HG03196 (cell line): ENCODE data around the gene RTRAF.

Experiments used
- ATAC-seq: cut with Tn5 transposase; IDR thresholded peaks from one replicate; pipeline ENCODE4 v1.9.1; 2021; ENCODE audit not compliant: unreplicated experiment

Gene RTRAF

DNA sequence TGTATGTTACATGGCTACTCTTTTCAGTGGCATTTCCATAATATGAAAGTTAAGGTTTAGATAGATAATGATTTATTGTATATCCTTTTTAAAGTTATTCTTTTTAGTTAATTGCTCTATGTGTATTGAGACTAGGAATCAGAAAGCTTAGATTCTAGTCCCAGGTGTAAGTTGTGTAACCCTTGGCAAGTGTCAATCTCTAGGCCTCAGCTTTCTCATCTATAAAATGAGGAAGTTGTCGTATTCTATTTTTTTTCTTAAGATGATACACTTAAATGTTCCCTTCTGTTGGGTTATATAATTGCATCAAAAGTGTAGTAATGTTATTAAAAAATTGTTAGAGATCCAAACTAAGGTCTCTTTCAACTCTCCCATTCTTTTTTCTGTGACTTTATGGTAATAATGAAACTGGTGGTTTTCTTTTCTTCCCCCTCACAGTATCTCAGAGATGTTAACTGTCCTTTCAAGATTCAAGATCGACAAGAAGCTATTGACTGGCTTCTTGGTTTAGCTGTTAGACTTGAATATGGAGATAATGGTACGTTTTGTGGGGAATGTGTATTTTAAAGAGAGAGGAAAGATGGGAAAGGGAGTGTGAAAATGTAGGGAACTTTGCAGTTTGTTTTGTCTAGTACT, 4.1 kb downstream of the RTRAF start:
- no peak for ATAC-seq

DNA sequence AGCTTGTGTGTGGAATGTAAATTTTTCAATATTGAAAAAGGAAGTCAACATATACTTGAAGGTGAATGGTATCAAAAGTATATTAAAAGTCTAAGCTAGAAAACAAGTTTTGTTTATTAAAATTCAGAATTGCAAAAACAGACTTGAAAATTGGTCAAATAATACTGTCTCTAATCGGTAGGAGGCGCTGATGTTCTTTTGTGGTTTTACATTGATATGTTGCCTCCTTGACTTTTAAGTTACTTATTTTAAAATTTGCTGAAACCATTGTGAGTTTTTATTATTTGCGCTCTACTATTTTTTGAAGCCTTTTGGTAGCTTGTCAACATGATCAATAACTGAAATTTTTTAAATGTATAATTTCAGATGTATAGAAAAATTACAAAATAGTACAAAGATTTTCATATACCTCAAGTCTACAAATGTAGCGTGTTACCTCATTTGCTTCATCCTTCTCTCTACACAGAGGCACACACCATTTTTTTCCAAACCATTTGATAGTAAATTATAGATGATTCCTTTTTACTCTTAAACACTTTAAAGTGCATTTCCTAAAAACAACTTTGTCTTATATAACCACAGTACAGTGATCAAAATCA, 6.9 kb downstream of the RTRAF start:
- ATAC-seq: no peak

DNA sequence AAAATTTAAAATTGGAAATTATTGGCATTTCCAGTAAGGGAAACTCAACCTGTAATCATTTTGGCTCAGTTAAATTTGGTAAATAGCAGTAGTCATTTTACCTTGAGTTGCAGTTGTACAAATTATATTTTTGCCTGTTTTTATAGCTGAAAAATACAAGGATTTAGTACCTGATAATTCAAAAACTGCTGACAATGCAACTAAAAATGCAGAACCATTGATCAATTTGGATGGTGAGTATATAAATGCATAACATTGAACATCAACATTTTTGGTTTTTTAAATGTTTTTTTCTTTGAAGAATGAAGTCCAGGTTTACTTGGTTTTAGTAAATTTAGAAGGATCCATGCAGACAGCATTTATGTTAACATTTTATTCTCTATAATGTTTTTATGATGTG, 9.0 kb downstream of the RTRAF start:
- no peak for ATAC-seq

DNA sequence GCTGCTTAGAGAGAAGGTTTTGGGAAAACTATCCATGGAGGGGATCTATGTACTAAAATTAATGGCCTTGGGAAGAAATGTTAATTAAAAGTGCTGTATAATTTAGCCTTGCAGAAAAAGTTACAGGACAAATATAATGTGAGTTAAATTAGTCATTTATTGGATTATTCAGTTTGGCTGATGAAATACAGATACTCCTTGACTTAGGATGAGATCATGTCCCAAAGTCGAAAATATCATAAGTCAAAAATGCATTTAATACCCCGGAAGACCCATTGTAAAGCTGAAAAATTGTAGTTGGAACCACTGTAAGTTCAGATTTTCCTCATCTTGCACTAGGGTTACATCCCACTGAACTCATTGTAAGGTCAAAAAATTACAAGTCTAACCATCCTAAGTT, 9.7 kb downstream of the RTRAF start:
- ATAC-seq: no peak

DNA sequence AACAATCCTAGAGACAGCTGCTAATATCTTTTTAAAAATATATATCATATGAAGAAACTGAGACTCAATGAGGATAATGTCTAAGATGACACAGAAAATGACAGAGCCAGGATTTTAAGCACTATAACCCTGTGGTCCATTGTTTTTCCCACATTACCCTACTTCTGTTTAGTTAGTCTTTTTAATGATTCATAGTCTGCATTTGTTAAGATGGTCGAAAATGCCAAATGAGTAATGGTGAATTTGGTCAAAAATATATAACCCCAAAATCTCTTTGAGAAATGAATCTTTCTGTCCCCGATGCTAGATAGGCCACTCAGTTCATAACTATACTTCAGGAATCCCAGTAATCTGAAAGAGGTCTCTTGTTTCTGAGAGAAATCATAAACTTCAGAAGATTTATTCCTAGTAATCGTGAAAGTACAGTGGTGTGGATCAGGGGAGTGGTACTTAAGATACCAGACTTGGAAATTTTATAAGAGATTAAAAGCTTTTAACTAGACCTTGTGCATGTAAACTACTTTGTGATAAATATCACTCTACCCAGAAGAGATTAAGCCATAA, 10.8 kb downstream of the RTRAF start:
- ATAC-seq: no peak

DNA sequence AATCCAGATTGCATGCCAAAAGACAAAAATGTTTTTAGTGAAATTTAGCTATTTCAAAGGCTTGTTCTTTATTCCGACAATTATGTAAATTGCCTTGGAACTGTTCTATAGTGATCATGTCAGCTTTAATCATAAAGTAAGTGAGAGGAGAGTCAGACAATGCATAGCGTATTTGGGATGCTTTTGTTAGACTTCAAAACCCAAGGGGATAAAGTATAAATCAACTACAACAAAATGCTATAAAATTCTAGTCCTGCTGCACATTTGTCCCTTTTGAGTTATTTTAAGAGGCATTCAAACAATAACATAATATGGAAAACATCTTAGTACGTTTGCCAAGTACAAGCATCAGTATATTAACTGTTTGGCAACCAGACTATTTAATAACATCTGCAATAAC, 11.3 kb downstream of the RTRAF start:
- no peak for ATAC-seq

DNA sequence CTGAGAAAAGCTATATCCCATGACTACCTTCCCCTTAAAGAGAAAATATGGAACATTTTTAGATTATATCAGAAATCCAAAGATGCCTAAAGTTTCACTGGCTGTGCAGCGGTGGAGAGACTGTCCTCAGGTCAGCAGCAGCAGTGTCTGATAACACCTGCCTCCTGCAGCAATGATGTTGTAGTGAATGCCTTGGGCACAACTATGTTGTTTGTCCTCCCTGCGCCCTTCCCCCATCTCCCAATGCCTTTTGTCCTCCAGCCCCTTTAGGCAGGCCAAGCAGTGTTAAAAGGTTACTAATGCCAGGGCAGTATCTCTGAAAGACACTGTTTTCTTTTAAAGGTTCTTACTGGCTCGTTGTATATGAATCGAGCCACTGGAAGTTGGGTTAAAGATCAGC, 13.2 kb downstream of the RTRAF start:
- no peak for ATAC-seq

DNA sequence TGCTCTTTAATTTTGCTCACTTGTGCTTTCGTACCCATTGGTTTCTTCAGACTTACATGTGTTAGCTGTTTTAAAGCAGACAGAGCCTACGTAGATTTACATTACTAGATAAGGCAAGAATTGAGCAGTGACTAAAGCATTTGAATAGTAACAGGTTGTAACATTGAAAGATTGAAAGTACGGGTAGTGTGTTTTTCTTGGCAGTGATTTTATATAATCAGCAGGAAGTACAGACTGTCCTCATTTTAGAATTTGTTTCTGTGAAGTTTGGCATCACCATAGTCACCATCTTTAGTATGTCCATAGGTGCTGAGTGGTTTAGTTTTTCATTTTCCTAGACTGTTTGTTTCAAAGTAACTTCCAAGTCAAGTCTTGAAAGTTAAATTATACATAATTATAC, 14.0 kb downstream of the RTRAF start:
- ATAC-seq: no peak

DNA sequence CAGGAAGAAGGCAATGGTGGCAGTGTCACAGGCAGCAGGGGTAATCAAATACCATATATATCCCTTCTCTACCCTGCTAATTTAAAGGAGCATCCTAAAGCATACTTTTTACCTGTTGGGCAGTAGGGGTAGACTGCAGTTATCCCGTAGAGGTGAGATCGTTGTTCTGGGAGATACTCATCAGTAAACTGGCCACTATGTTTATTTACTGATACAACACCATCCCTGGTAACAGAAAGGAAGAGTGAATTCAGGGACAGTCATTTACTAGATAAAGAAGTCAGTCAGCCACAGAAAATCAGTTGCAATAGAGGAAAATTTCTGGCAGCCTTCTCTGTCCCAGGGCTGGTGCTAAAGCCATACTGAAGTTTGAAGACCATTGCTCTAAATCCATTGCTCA, 16.3 kb downstream of the RTRAF start:
- no peak for ATAC-seq

DNA sequence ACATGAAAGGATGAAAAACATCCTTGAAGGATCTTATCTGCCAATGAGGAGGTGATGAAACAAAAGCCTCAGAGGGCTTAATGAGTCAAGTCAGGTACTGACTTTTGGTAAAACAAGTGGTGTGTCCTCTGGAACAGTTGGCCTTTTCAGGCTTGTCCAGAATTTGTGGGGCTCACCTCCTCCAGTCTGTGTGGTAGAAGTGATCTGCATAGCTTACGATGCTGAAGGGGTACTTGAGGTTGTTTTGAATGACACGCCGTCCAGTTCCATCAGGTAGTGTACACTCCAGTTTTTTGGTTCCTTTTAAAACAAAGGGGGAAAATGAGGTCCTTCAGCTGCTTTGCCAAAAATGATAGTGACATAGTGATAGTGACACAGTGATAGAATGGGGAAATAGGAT, 17.0 kb downstream of the RTRAF start:
- no peak for ATAC-seq

DNA sequence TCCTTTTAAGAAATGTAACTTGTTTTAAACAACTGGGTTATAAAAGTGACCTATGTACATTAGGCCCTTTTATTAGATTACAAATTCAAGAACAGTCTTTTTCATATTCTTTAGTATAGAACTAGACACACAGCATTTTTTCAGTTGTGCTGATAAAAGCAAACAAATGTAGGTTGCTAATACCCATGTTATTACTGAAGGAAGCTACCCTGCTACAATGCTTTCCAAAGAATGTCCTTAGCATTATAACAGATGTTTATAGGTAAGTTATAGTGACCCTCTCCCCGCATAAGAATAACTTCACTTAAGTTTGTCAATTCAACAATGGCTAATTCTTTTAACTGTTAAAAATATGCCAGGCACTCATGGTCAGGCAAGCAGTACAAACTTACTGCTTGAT, 17.9 kb downstream of the RTRAF start:
- no peak for ATAC-seq

DNA sequence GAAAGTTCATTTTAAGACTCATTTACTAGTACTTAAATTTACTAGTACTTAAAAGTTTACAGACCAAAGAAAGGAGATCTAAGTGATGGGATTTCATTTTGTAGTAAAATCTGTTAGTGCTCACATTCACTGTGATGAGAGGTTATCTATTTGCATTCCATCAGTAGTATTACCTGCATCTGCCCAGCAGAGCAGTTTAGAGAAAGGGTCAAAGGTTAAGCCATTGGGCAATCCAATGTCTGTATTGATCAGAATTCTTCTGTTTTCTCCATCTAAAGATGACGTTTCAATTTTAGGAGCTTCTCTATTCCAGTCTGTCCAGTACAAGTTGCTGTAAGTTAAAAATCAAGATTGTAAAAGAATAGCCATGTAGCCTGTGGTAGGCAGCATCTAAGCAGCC, 18.3 kb downstream of the RTRAF start:
- ATAC-seq: no peak

DNA sequence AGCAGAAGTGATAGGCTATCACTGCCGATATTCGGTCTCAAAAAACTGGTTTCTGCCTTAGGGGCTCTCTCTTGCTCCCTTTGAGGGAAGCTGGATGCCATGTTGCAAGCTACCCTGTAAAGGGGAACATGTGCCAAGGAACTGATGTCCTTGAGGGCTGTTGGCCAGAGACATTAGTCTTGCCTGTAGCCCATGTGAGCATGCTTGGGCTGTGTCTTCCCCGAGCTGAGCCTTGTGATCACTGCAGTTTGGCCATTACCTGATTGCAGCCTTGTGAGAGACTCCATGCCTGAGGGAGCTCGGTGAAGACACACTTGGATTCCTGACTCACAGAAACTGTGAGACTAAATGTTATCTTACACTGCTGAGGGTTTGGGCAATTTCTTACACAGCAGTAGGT, 18.8 kb downstream of the RTRAF start:
- no peak for ATAC-seq

DNA sequence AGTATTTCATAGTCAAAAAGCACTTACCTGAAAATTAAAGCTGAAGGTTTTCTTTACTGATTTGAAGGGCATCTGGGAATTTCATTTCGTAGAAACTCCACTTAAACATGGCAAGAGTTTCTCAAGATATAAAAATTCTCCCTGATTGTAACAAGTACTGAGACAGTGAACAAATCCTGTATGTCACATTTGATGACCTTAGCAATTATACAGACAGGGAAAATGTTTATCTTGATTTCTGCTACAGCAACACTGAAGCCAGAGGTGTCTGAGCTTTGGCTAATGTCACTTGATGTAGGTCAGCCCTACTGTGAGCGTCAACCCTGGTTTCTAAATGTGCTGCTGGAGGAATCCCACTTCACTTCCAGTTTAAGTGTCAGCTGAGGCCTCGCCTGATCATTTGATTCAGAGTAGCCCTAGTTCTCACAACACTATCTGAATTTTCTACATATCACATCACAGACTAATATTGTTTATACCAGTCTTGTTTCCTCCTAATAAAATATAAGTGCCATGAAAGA, 20.9 kb downstream of the RTRAF start:
- no peak for ATAC-seq

DNA sequence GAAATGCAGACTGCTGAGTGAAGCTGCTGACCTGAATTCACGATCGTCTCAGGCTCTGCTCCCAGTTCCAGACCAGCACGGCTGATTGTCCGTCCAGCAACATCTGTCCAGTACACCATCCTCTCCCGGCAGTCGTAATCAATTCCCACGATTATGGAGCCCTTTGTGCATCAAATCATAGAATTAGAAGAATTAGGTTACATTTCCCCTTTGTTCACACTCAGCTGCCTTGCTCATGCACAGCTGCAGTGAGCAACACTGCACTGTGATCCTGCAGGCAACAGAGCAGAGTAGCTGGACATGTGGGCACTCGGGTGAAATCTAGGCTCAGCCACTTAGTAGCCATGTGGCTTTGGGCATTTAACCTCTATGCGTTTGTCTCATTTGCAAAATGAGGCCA, 22.2 kb downstream of the RTRAF start:
- ATAC-seq: no peak

DNA sequence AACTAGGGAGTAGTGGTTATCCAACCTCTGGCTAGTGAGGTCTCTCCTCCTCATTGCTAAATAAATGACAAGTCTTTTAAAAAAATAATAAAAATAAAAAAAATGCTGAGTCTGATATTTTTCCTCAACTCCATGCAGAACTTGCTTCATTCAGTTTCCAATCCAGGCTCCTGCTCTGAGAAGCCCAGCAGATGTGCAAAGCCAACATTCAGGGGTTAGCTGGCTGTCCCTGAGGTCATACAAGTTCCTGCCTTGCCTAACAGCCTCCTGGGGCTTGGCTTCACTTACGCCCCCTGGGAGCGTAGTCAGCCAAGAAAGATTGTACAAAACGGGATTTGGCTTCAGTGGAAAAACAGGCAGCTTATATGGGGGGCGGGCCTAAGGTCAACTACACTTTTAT, 23.3 kb downstream of the RTRAF start:
- ATAC-seq: no peak

DNA sequence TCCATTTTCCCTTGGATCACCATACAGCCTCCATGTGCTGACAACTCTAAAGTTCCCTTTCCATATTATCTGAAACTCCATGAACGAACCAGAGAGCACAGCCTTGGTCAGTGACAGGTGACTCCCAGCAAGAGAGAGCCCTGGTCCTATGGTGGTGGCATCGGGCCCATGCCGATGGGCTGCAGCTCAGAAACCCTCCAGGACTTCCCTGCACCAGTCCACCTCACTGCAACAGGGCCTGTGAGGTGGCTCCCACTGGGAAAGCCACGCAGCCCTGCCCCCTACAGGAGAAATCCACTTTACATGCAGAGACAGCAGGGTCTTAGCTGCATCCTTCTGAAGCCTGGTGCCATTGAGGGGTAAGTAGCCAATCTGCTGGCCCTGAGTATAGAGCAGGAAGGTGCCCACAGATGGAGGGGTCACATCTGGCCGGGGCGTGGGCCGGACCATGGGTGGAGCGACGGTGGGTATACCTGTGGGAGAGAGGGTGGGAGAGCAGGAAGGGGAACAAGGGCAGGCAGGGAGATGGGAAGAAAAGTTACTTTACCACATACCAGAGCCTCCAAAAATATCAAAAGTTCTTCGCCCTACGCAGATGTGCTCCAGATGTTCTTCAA, 24.7 kb downstream of the RTRAF start:
- ATAC-seq: no peak

DNA sequence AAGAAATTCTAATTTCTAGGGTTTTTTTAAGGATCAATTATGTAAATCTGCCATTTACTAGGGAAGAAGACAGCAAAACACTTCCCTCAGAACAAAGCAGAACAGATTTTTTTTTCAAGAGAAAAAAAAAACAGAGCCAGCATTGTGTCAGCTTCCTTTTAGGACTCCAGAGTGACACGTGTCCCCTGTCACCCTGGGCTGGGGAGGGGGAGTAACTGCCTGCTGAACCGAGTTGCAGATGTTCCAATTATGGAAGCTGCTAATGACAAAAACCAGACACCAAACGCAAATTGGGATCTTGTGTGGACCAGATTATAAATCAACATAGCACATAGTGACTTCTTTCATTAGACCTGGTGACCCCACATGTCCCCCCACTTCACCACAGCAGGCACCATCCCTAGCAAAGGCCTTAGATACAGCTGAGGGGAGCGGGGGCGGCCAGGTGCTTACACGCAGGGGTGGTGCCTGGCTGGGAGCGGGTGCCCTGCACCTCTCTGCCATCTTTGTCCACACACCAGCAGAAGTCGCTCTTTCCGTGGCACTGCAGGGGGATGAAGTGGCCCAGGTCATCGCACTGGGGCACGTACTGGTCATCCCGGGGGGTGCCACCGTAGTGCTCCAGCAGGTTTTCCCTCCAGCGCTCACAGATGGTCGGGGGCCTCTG, 25.4 kb downstream of the RTRAF start:
- no peak for ATAC-seq

DNA sequence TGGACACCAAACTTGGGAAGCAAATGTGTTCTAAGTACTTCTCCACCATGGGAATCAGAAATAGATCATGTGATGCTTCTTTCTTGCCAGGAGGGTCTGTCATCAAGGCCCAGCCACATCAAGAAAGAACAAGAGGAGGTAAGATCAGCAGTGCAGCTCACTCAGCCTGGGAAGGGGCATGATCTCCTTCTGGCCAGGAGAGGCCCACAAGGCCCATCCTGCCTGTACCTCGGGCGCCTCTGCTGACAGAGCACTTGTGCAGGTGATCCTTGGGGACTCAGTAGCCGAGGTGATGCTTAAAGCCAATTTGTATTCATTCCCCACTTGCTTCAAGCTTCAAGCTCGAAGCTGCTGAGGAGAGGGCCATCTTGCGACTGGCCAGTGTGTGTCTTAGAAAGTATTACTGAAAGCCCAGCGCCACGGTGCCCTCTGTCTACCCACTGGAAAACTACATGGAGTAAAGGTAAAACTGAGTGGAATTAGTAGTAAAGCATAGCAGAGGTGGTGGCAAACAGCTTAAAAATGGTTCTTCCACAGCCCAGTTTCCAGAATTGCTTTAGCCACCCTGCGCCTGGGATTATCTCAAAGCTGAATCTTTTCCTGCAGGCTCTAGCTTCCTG, 26.2 kb downstream of the RTRAF start:
- no peak for ATAC-seq

DNA sequence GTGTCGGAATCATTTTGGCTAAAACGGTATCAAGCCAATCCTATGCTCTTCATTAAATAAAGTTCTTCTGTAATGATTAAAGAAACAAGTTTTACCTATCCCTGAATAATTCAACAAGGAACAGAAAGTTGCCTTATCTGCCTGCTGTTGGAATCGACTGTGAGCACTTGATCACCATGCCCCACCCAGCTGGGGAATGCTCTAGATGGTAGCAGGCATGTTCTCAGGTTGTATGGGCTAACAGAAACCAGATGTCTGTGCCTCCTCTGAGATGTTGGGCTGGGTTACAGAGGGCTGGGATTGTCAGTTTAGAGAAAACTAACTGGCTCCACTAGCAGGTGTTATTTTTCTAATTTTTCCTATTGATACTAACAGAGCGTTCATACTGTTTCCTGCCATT, 28.9 kb downstream of the RTRAF start:
- no peak for ATAC-seq

DNA sequence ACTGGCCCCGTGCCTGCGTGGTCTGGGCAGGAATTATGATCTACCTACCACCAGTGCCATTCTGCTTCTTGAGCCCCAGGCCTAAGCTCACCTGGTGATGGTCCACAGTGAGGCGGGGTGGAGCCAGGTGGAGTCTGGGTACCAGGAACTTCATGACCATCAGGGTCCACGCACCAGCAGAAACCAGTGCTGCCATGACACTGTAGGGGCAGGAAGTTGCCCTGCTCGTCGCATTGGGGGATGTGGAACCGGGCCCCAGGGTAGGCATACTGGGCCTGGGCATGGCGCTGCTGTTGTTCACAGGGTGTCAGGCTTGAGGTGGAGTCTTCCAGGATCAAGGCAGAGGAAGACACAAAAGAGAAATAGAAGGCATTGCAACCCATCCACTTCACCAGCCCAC, 29.6 kb downstream of the RTRAF start:
- no peak for ATAC-seq
